Right lobe of liver (tissue), 4 donors: Measurements from ENCODE around the gene CASP6.

Experiments used
- CTCF ChIP-seq, 4 donors: fragments of 200-600 bp in 3 of 4; fragments of 450-650 bp in 1 of 4; IDR thresholded peaks; one replicate each; pipeline versions ENCODE4 v1.5.1 to v1.8.0; 2016 to 2022; ENCODE audit warnings: antibody characterized with exemption in 4 of 4, mild to moderate bottlenecking in 2 of 4
- POLR2A ChIP-seq: fragments of 450-650 bp; IDR thresholded peaks from one replicate; pipeline ENCODE4 v1.6.1; 2017; ENCODE audit warnings: antibody characterized with exemption, mild to moderate bottlenecking
- donor health status: DM: no; HTN: no; CAD: no.
- donor health status: DM: no; HTN: no; CAD: no.
- donor health status: DM: no; HTN: yes; CAD: no.

- TF ChIP-seq POLR2A: no peak
- TF ChIP-seq CTCF (IDR thresholded peaks at IDR 0.05): no peak
These were observed 32.5 kb upstream of the CASP6 start for GRCh38 chr4:109735566-109736365.
